OCI-LY7 (cell line): Measurements from ENCODE around the gene CARD14.

ENCODE experiments used
- CTCF ChIP-seq: fragments of 200-600 bp; sonication (generic); conservative IDR thresholded peaks from 2 replicates; pipeline ENCODE4 v1.5.1; 2014; ENCODE audit warnings: mild to moderate bottlenecking, antibody characterized with exemption, low read length, moderate library complexity, mixed read lengths
- EZH2phosphoT487 ChIP-seq: fragments of 200-600 bp; sonication (generic); IDR thresholded peaks from 2 replicates; pipeline ENCODE4 v1.6.1; 2018; ENCODE audit warnings: low read depth, borderline replicate concordance, mild to moderate bottlenecking, mixed run types, antibody characterized with exemption, low read length, moderate library complexity, mixed read lengths

- TF ChIP-seq CTCF, result no peak
- no peak for TF ChIP-seq EZH2phosphoT487
Observed at GRCh38 chr17:80242505-80242904, 72.7 kb downstream of the CARD14 start.
